COR-L47 (cell line): ENCODE data around the gene MPC1L.
"Not testable (repeated sequence)": the region's sequence is repeated elsewhere in the genome, so short reads cannot be mapped to it uniquely, and the experiment has no call there.

ENCODE experiments used
- DNase-seq: peaks from one replicate; lab custom pipeline; 2025; lab: John Stamatoyannopoulos, UW

The MPC1L gene

DNA sequence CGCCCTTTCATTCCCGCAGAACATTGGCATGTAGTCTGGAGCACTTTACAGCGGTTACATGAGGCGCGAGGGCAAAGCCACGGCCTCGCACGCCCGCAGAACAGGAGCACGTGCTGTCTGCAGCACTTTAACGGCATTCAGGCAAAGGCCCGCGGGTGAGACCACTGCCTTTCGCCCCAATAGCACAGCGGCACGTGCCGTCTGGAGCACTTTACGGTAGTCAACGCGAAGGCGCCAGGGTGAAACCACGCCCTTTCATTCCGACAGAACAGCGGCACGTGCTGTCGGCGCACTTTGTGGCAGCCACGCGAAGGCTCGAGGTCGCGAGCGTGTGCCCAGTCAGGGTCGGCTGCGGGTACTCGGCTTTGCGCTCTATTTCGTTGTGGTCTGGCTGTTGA lies at the start of gene MPC1L:
Gene MPC1L (plus strand): TSS at position 290 of the 398 bp plus-strand sequence. CDS start 138 bp downstream, outside the sequence.
- DNase-seq: no peak

DNA sequence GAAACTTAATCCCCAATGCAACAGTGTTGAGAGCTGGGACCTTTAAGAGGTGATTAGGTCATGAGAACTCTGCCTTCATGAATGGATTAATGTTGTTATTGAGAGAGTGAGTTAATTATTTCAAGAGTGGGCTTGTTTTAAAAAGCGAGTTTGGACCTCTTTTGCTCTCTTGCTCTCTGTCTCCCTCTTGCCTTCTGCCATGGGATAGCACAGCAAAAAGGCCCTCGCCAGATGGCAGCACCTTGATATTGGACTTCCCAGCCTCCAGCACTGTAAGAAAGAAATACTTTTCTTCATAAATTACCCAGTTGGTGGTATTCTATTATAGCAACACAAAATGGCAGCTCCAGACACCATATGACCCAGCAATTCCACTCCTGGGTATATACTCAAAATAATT lies 49.5 kb upstream of the MPC1L start:
- DNase-seq: no peak

DNA sequence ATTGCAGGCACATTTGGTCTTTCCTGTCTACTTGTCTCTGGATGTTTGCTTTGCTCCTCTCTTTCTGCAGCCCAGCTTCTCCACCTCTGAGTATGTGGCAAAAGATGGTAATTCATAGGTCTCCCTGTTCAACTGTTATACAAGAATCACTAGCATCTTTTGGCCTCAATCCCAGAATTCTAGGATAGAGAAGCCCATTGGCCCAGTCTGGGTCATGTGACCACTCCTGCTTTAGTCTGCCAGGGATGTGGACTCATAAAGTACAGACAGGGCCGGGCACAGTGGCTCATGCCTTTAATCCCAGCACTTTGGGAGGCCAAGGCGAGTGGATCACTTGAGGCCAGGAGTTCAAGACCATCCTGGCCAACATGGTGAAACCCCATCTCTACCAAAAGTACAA lies 47.8 kb upstream of the MPC1L start:
- peak; percentile 13 for DNase-seq

- no peak for DNase-seq
Observed at GRCh38 chrX:40576291-40576690, 46.9 kb upstream of the MPC1L start.

- DNase-seq: no peak
Observed at GRCh38 chrX:40578039-40578695, 45.1 kb upstream of the MPC1L start.

GRCh38 chrX:40579141-40579540 lies 44.1 kb upstream of the MPC1L start:
- no peak for DNase-seq

GRCh38 chrX:40579900-40580536 lies 43.2 kb upstream of the MPC1L start:
- no peak for DNase-seq

DNA sequence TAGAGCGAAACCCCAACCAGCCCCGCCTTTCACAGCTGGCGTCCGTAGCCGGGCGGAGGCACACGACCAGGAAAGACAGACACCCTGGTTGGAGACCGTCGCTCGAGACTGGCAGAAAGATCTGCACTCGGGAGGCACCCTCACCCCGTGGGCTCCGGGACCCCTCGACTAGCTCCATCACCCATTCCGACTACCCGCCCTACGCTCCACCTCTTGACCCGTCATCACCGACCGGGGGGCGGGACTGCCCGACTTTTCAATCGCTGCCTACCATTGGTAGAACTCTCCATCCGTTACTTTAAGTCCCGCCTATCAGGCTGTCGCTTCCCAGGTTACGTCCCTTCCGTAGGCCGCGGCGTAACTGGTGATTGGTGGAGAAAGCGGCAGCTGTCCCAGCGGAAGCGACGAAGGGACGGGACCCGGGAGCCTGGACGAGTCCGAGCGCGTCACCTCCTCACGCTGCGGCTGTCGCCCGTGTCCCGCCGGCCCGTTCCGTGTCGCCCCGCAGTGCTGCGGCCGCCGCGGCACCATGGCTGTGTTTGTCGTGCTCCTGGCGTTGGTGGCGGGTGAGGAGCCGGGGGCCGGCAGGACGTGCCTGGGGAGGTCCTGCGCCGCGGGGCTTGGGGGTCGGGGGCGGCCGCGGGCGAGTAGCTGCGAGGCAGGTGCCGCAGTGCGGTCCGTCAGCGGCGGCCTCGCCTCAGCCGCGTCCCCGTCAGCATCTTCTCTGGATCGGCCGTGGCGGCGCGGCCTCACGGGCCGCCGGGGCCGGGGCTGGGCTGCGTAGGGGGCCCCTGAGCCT lies 42.5 kb upstream of the MPC1L start, which contains the start of gene ATP6AP2:
Gene ATP6AP2 (plus strand): TSS at position 434 of the 799 bp plus-strand sequence. CDS start 96 bp downstream, at position 530.
- peak; percentile 87 for DNase-seq

DNA sequence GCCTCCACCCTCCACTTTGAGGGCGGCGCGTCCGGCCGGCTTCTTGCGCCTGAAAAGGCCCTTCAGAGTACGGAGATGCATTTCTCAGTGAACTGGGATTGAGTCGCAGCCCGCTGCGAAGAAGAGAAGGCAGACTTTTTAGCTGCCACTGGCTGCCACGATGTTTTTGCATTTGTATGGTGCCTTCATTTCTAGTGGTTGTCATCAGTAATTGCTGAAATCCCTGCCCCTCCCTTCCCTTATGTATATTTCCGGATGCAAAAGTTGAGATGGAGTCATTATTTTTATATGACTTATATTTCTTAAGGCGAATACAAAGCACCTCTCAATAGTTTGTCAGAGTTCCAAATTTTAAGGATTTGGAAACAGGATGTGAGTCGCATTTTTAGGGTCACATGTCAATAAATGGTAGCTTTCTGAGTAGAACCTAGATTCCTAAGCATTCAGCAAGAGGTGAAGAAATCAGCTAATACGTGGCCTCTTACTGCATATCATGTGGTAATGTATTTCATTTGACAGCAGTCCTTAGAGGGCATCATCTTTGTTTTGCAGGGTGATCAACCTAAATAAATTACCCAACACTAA lies 41.8 kb upstream of the MPC1L start:
- no peak for DNase-seq

- DNase-seq: not testable (repeated sequence)
Observed at GRCh38 chrX:40582178-40582577, 41.0 kb upstream of the MPC1L start.

DNA sequence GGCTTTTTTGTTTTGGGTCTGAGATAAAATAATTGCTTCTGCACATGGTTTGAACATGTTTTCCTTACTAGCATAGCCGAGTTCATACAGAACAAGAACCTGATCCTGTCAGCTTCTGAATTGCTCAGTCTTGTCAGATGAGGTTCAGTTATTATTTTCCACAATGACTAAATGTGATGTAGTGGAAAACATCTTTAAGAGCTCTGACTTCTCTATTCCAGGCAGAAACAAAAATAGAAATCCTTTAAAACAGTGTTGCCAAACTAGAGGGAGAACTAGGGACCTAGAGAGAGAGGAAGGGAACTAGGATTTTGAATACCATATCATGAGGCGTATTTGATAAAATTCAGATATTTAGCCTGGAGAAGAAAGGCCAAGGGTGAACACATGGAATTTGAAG lies 40.4 kb upstream of the MPC1L start:
- no peak for DNase-seq

- not testable (repeated sequence) for DNase-seq
Observed at GRCh38 chrX:40587623-40588022, 35.6 kb upstream of the MPC1L start.

GRCh38 chrX:40589616-40590321 lies 33.5 kb upstream of the MPC1L start:
- not testable (repeated sequence) for DNase-seq

DNA sequence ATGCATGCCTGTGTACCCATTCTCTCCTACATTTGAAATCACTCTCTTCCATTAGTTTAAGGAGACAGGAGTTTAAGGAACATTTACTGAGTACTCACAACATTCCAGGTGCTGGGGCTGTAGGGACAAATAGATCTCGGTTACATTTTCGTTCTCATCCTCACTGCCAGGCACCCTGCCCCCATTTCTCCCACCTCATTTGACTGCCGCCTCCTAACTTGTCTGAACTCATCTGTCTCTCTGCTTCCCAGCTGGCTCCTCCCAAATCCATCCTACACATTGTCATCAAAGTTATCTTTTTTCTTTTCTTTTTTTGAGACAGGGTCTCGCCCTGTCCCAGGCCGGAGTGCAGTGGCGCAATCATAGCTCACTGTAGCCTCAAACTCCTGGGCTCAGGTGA lies 19.8 kb upstream of the MPC1L start:
- DNase-seq: no peak

GRCh38 chrX:40607381-40607780 lies 15.8 kb upstream of the MPC1L start:
- no peak for DNase-seq

DNA sequence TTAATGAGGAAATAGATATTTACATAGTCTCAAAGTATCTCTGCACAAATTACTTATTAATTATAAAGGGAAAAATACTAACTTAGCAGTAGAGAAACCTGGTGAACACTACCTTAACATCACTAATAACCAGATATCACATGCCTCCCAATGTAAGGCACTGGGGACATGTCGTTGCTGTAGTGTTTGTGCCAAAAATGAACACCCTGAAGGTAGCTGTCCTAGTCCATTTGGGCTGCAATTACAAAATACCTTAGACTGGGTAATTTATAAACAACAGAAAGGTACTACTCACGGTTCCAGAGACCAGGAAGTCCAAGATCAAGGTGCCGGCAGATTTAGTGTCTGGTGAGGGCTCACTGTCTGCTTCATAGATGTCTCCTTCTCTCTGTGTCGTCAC lies 10.7 kb upstream of the MPC1L start:
- DNase-seq: no peak

GRCh38 chrX:40615976-40616375 lies 7.3 kb upstream of the MPC1L start:
- DNase-seq: no peak

DNA sequence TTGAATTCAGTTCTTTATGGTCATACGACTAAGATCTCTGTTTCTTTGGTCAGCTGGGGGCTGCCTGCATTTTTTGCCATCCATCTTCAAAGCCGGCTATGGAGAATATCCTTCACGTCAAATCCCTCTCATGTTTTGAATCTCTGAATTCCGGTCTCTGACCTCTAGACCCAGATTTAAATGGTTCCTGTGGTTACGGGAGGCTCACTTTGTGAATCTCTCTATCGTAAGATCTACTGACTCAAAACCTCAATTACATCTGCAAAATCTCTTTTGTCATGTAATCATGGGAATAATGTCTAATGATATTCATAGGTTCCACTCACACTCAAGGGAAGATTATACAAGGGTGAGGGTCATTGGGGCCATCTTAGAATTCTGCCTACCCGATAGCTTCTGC lies 5.7 kb upstream of the MPC1L start:
- DNase-seq: no peak

DNA sequence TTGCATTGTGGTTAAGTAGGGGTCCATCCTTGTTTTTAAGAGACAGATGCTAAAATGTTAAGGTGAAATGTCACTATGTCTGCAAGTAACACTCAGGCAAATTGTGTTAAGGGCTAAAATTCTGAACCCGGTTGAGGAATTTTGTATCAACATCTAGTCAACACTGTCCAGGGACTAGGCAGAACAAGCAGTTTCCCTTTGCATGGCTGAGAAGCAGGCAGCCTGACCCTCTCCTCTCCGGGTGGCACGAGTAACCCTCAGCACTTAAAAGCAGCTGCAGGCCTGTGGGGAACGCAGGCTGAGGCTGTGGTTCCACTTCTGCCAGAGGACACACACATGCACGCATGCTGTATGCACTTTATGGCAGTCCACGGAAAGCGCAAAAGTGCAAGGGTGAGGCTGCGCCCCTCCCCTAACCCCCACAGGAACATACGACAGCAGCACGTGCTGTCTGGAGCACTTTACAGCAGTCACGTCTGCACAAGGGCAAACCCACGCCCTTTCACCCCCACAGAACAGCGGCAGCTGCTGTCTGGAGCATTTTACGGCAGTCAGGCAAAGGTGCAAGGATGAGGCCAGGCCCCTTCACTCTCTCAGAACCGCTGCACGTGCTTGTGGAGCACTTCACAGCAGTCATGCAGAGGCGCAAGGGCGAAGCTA lies 619 bp upstream of the MPC1L start:
- no peak for DNase-seq

- DNase-seq: no peak
Observed at GRCh38 chrX:40623665-40624064, 437 bp downstream of the MPC1L start.

DNA sequence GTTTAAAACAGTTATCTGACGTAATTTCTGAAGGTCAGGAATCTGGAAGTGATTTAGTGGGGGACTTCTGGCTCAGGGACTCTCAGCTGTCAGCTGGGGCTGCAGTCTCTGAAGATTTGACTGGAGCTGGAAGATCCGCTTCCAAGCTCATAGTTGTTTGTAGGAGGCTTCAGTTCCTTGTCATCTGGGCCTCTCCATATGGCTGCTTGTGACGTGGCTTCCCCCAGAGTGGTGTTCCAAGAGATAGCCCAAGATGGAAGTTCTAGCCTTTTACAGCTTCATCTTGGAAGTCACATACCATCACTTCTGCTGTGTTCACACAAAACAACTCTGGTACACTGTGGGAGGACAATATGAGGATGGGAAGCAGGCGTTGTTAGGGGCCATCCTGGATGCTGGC lies 2.1 kb downstream of the MPC1L start:
- DNase-seq: no peak
